ENCODE results near the gene IP6K1. TPM values are rescaled to one million over a fixed set of nuclear protein-coding genes. Genes with fewer than 3 reads are reported as not detected.

The IP6K1 gene
- total RNA-seq, 1 donor, result 29.6 TPM

GRCh38 chr3:49715611-49716121, 70.7 kb downstream of the IP6K1 start:
- TF ChIP-seq, protein P1, sequence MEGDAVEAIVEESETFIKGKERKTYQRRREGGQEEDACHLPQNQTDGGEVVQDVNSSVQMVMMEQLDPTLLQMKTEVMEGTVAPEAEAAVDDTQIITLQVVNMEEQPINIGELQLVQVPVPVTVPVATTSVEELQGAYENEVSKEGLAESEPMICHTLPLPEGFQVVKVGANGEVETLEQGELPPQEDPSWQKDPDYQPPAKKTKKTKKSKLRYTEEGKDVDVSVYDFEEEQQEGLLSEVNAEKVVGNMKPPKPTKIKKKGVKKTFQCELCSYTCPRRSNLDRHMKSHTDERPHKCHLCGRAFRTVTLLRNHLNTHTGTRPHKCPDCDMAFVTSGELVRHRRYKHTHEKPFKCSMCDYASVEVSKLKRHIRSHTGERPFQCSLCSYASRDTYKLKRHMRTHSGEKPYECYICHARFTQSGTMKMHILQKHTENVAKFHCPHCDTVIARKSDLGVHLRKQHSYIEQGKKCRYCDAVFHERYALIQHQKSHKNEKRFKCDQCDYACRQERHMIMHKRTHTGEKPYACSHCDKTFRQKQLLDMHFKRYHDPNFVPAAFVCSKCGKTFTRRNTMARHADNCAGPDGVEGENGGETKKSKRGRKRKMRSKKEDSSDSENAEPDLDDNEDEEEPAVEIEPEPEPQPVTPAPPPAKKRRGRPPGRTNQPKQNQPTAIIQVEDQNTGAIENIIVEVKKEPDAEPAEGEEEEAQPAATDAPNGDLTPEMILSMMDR (IDR thresholded peaks at IDR 0.05; ENCODE audit: insufficient read depth, low read length), result no peak
- DNase-seq (ENCODE audit: low read depth), result no peak
- no peak overlapping the region for H3K4me3 ChIP-seq (ENCODE audit: low read depth, low read length)

DNA sequence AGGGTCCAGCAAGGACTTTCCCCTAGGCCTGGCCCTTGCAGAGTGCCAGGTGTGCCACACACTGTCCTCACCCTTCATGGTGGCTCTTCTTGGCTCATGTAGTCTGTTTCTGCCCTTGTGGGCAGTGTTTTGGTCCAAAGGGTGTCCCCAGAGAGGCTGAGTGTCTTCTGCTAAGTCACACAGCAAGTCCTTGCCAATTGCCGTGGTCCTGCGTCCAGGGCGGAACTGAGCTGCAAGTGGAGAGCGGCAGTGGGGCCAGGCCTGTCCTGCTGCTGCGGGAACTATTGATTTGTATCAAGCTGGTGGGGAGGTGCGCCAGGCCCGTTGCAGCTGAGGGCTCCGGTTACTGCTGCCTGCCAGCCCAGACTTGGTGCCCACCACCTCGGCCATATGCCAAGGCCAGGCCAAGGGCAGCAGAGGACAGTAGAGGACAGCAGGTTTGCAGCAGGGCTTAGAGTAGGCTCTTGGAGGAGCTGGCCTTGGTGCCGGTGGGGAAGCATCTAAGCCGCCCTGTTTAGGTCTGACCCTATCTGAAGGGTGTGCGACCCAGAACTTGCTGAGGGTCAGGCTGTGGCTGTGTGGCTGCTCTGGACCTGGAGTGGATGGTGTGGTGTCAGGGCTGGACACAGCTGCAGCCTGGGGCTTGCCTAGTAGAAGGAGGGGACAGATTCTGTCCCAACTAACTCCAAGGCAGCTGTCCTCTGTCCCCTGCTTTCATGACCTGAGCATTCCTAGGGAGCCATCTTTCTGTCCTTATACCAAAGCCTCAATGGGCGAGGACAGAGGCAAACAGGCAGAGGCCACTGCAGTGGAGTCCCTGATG, 71.4 kb downstream of the IP6K1 start:
- TF ChIP-seq, protein P1 (IDR thresholded peaks at IDR 0.05; ENCODE audit: insufficient read depth, low read length), result no peak
- H3K4me3 ChIP-seq (ENCODE audit: low read depth, low read length), result no peak overlapping the region
- DNase-seq (ENCODE audit: low read depth), result no peak

DNA sequence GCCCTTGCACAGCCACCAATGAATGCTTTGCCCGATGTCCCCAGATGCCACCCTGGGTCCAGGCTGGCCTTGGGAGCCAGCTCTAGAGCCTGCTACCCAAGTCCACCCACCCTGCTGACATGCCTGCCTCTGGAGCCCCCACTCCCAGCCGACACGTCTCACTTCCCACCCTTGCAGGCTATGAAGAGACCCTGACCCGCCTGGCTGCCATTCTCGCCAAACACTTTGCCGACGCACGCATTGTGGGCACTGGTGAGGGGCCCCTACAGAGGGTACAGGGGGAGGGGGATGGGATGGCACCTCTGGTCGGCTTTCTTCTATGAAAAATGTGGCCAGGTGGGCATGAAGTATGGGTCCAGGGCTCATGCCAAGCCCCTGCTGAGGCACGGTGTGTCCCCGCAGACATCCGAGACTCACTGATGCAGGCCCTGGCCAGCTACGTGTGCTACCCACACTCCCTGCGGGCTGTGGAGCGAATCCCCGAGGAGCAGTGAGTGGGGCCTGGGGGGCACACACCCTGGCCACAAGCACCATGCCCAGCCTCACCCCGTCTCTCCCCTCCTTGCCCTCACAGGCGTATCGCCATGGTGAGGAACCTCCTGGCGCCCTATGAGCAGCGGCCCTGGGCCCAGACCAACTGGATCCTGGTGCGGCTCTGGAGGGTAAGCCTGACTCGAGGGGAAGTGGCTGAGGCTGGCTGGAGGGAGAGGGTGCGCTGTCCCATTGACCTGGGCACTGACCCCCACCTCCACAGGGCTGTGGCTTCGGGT, 72.8 kb downstream of the IP6K1 start:
- no peak for DNase-seq (ENCODE audit: low read depth)
- TF ChIP-seq, protein P1 (IDR thresholded peaks at IDR 0.05; ENCODE audit: insufficient read depth, low read length), result no peak
- no peak overlapping the region for H3K4me3 ChIP-seq (ENCODE audit: low read depth, low read length)

DNA sequence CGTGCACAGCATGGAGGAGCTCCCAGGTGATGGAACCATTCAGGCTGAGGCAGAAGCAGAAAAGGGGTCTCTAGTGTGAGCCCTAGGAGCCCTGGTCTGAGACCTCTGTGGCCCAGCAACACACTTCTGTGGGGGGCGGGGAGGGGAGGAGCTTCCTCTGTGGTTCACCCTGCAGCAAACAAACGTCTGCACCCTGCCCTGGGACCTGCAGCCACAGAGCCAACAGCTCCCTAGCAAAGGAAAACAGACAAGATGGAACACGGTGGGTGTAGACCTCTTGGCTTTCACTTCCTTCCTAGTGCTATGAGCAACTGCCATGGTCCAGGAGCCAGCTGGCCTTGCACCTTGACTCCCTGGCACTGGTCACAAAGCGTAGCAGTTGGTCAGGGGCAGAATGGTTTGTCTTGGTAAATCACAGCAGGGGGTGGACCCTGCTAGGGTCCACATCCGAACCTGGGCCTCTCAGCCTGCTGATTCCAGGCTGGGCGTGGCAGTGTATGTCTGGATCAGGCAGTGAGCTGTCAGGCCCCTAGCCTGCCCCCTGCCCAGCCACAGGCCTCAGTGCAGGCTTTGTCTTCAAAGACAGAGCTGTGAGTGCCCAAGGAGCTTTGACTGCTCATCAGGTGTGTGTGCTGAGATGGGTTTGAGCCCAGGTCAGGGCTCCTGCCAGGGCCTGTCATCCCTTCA, 73.6 kb downstream of the IP6K1 start:
- DNase-seq (ENCODE audit: low read depth), result no peak
- TF ChIP-seq, protein P1 (IDR thresholded peaks at IDR 0.05; ENCODE audit: insufficient read depth, low read length), result no peak
- H3K4me3 ChIP-seq (ENCODE audit: low read depth, low read length), result no peak overlapping the region

- no peak for DNase-seq (ENCODE audit: low read depth)
- H3K4me3 ChIP-seq (ENCODE audit: low read depth, low read length), result no peak overlapping the region
- TF ChIP-seq, protein P1 (IDR thresholded peaks at IDR 0.05; ENCODE audit: insufficient read depth, low read length), result no peak
Observed at GRCh38 chr3:49712166-49712565, 74.2 kb downstream of the IP6K1 start.

- no peak for DNase-seq (ENCODE audit: low read depth)
- TF ChIP-seq, protein P1 (IDR thresholded peaks at IDR 0.05; ENCODE audit: insufficient read depth, low read length), result no peak
- H3K4me3 ChIP-seq (ENCODE audit: low read depth, low read length), result no peak overlapping the region
Observed at GRCh38 chr3:49711489-49711888, 74.9 kb downstream of the IP6K1 start.

All from fibroblast of the aortic adventitia (primary cell).